ENCODE measurements around the gene OR2H1.

Gene OR2H1

DNA sequence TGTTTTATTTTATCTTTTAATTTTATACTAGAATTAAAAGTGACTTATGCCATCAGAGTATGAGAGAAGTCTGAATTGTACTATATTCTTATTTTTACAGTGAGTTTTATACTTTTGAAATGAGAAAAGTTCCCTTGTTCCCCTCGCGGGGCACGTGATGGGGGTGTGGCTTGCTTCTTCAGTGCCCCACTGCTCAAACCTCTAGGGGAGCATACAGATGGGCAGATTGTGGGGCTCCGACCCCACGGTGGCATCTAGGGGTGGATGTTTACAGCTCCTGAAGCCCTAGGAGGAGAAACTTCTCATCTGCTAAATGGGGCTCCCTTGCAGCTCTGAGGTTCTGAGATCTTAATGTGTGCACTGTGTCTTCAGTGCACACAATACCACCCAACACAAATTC is 42.7 kb downstream of the OR2H1 start:
- no peak for DNase-seq (ENCODE audit: extremely low read depth, low read depth)

DNA sequence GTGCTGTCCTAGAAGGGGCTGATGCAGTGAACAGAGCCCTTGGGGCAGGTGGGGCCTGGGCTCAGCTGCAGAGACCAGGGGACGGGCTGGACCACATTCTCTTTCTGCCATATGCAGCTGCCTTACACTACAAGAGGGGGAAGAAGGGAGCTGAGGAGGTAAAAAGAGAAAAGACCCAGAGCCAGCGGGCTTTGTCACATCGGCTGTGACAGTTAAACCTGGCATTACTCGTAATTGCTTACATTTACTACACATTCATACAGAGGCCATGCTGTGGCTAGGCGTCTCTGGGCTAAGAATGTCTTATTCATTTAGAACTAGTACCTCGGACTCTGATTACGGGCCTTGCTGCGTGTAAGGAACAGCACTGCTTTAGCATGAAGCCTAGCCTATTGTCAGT is 43.6 kb downstream of the OR2H1 start:
- TF ChIP-seq, protein P1, sequence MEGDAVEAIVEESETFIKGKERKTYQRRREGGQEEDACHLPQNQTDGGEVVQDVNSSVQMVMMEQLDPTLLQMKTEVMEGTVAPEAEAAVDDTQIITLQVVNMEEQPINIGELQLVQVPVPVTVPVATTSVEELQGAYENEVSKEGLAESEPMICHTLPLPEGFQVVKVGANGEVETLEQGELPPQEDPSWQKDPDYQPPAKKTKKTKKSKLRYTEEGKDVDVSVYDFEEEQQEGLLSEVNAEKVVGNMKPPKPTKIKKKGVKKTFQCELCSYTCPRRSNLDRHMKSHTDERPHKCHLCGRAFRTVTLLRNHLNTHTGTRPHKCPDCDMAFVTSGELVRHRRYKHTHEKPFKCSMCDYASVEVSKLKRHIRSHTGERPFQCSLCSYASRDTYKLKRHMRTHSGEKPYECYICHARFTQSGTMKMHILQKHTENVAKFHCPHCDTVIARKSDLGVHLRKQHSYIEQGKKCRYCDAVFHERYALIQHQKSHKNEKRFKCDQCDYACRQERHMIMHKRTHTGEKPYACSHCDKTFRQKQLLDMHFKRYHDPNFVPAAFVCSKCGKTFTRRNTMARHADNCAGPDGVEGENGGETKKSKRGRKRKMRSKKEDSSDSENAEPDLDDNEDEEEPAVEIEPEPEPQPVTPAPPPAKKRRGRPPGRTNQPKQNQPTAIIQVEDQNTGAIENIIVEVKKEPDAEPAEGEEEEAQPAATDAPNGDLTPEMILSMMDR (IDR thresholded peaks at IDR 0.05; ENCODE audit: low read depth, low read length): no peak
- DNase-seq (ENCODE audit: extremely low read depth, low read depth): no peak

More for the DNA sequence above, 42.7 kb downstream of the OR2H1 start:
- TF ChIP-seq, protein P1 (IDR thresholded peaks at IDR 0.05; ENCODE audit: low read depth, low read length): no peak

DNA sequence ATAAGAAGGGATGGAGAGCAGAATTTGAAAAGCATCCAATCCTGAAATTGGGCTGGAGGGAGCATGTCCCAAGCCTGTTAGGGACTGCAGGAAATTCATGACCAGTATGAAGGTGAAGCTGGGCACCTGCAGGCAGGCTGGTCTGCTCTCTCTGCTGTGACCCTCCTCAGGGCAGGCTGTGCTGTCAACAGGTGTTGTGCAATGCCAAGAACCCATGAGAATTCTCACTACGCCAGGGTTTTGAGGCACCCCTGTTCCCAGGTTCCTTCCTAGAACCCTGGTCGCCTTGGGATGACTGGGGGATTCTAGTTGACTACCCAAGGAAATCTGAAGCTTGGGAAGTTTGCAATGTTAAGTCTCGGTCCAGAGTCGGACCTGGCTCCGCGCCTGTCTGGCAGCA is 44.2 kb downstream of the OR2H1 start:
- TF ChIP-seq, protein P1 (IDR thresholded peaks at IDR 0.05; ENCODE audit: low read depth, low read length): no peak
- no peak for DNase-seq (ENCODE audit: extremely low read depth, low read depth)

DNA sequence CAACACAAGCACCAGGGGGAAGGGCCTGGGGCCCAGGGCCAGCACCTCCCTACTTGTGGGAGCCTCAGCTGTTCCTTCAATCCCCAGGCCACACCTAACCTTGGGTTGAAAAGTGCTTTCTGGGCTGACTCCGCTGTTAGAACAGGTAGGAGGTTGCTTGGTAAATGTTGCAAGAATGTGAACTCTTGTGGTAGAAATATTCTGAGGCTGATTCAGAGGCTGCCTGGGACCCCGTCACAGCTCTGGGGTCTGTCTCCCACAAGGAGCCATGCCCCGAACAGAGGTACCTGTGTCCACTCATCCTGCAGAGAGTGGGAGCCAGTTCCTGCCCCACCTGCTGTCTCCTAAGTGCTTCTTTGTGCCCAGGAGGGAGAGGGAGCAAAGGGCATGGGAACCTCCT is 45.2 kb downstream of the OR2H1 start:
- no peak for DNase-seq (ENCODE audit: extremely low read depth, low read depth)
- TF ChIP-seq, protein P1 (IDR thresholded peaks at IDR 0.05; ENCODE audit: low read depth, low read length): no peak

DNA sequence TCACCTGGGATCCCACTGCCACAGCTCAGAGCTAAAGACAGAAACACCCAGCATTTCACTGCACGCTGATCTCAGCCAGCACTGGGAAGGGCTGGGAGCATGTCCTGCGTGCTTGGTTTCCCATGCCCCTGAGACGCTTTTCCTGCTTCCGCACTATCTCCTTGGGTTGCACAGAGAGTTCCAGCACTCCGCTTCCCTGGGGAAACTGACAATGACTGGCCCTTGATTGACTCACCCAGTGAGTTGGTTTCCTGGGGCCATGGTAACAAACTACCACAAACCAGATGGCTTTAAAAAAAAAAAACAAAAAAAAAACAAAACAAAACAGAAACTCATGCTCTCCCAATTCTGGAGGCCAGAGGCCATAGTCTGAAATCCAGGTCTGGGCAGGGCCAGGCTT is 45.6 kb downstream of the OR2H1 start:
- DNase-seq (ENCODE audit: extremely low read depth, low read depth): no peak
- TF ChIP-seq, protein P1 (IDR thresholded peaks at IDR 0.05; ENCODE audit: low read depth, low read length): no peak

DNA sequence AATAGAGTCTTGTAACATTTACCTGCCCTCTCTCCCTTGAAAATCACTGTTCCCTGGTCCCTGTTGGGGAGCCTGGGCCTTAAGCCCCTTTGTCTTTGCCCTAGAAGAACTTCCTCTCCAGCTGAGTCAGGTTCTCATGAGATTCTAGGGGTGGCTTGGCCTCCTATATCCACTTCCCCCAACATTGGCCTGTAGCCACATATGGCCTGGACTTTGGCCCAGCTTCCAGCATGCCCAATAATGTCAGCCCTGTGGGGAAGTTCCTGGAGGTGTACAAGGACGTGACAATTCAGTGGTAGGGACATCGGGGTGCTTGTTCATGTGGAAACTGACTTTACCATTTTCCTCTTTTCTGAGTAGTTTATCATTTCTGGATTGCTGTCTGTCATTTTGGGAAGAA is 48.0 kb downstream of the OR2H1 start:
- TF ChIP-seq, protein P1 (IDR thresholded peaks at IDR 0.05; ENCODE audit: low read depth, low read length): no peak
- DNase-seq (ENCODE audit: extremely low read depth, low read depth): no peak

DNA sequence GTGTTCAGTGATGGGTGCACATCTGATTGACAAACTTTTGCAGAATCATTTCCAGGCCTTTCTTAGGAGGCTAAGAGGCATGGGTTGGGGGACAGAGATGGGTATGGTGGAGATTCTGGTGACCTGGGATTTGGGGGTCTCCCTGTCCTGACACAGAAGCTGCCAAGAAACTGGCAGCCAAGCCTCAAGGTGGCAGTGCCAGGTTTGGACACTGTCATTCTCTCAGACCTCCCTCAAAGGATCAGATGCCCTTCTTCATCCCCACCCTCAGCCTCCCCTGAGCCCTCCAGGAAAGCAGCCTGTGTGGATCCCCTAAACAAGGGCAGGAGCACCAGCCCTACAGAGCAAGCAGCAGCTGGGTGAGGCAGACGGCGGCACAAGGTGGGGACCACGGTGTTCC is 48.9 kb downstream of the OR2H1 start:
- no peak for DNase-seq (ENCODE audit: extremely low read depth, low read depth)
- TF ChIP-seq, protein P1 (IDR thresholded peaks at IDR 0.05; ENCODE audit: low read depth, low read length): no peak
